Measurements from ENCODE around the gene ERCC1.

Gene ERCC1

DNA sequence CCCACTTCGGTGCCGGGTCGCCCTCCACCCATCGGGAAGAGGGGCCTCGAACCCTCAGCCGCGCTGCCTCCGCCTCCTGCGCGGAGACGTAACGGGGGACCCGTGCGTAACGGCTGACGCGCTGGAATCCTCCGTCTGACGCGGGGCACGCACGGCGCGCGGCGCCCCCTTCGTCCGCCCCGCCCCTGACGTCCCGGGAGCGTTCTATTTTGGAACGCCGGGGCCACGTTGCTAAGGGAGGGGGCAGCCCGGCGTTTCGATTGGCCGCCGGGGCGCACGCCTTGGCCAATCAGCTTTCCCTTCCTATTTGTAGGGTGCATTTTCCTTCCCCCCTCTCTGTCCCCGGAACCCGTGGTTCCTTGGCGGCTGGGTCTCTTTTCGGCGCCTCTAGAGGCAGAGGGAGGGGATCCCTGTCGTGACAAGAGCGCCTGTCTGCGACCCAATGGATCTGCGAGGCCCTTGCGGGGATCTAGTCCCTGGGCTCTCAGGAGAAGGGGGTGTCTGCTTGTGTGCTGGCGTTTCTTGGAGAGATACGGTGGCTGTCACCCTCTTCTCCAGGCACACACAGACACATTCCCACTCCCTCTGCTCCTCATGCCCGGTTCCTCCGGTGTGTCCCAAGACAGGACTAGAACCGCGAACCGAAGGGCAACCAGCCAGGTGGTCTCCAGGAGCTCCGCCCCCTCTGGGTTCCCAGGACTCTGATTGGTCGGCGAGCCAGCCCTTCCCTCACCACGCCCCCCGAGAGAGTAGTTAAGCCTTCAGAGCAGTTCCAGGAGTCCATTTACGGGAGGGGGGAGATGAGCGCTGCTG, 45.6 kb upstream of the ERCC1 start:
- TF ChIP-seq, protein P1, sequence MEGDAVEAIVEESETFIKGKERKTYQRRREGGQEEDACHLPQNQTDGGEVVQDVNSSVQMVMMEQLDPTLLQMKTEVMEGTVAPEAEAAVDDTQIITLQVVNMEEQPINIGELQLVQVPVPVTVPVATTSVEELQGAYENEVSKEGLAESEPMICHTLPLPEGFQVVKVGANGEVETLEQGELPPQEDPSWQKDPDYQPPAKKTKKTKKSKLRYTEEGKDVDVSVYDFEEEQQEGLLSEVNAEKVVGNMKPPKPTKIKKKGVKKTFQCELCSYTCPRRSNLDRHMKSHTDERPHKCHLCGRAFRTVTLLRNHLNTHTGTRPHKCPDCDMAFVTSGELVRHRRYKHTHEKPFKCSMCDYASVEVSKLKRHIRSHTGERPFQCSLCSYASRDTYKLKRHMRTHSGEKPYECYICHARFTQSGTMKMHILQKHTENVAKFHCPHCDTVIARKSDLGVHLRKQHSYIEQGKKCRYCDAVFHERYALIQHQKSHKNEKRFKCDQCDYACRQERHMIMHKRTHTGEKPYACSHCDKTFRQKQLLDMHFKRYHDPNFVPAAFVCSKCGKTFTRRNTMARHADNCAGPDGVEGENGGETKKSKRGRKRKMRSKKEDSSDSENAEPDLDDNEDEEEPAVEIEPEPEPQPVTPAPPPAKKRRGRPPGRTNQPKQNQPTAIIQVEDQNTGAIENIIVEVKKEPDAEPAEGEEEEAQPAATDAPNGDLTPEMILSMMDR (IDR thresholded peaks at IDR 0.05), result no peak

DNA sequence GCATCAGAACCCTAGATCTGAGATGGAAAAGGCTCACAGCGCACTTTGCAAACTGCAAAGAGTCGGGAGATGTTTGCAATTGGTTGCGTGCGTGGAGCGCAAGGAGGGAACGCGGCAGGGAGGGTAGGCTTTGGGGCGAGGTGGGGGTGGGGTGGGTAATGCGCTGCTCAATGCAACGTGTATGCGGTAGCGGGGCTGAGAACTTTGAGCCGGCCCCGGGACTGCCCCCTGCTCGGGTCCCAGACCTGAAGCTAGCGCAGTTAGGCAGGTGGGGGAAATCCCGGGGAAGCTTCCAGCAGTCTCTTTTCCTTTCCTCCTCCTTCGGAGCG, 45.0 kb upstream of the ERCC1 start:
- TF ChIP-seq, protein P1 (IDR thresholded peaks at IDR 0.05), result no peak

DNA sequence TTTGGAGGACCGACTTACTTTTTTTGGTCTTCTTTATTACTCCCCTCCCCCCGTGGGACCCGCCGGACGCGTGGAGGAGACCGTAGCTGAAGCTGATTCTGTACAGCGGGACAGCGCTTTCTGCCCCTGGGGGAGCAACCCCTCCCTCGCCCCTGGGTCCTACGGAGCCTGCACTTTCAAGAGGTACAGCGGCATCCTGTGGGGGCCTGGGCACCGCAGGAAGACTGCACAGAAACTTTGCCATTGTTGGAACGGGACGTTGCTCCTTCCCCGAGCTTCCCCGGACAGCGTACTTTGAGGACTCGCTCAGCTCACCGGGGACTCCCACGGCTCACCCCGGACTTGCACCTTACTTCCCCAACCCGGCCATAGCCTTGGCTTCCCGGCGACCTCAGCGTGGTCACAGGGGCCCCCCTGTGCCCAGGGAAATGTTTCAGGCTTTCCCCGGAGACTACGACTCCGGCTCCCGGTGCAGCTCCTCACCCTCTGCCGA, 44.5 kb upstream of the ERCC1 start:
- TF ChIP-seq, protein P1 (IDR thresholded peaks at IDR 0.05), result no peak

DNA sequence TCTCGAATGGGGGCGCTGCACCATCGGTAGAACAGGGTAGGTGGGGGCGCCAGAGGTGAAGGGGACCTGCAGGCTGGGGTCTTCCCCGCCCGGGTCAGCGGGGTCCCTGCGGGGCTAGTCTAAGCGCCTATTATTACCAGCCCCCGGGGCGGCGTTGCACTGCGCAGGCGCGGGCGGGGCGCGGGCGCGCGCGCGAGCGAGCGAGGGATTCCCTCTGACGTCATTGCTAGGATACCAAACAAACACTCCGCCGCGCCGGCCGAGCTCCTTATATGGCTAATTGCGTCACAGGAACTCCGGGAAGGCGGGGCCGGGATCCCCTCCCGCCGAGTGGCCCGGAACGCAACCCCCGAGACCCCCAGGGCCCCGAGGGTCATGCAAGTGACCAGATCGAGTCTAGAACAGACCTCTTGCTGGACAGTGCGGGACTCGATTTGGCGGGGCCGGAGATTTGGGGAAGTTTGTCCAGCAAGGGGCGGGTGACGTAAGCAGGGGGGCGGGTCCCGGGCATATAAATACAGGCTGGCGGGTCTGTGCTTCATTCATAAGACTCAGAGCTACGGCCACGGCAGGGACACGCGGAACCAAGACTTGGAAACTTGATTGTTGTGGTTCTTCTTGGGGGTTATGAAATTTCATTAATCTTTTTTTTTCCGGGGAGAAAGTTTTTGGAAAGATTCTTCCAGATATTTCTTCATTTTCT, 43.9 kb upstream of the ERCC1 start, which contains the start of gene FOSB:
Gene FOSB, plus strand, starts transcription at position 541 of the 703 bp plus-strand sequence. CDS start 591 bp downstream, outside the sequence.
- TF ChIP-seq, protein P1 (IDR thresholded peaks at IDR 0.05), result no peak

DNA sequence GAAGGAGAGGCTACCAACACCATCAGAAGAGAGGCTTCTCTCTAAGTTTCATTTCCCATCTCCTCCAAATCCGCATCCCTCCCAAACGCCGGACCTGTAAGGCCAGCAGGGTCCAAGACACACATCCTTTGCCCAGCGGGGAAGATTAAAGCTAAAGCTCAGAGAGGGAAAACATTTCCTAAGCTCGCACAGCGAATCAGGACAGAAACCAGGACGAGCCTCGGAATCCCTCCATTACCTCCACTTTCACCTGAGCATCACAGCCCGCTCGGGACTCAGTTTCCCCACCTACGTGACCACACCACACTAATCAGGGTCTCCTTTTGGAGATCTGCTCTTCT, 43.4 kb upstream of the ERCC1 start:
- TF ChIP-seq, protein P1 (IDR thresholded peaks at IDR 0.05), result no peak

DNA sequence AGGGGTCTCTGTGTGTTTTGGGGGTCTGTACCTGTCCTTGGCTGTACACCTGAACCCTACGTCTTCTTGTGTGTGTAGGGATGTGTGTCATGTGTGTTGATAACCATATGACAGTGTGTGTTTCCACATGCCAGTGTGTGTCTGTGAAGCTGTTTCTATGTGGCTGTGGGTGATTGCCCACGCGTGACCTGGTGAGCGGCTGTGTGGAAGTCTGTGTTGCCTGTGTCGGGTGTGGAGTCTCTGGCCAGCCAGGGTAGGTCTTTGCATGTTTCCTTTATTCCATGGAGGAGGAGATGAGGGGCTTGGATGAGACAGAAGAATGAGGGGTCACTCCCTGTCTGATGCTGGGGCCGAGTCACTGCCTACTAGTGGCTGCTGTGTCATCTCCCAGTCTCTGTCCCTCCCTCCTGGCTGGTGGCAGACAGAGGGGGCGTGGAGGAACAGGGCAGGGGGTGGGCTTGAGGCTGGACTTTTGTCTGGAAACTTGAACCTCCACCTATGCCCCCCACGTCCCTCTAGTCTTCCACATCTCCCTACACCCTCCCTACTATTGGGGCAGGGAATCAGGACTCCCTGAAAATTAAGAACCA, 41.2 kb upstream of the ERCC1 start:
- TF ChIP-seq, protein P1 (IDR thresholded peaks at IDR 0.05), result no peak

DNA sequence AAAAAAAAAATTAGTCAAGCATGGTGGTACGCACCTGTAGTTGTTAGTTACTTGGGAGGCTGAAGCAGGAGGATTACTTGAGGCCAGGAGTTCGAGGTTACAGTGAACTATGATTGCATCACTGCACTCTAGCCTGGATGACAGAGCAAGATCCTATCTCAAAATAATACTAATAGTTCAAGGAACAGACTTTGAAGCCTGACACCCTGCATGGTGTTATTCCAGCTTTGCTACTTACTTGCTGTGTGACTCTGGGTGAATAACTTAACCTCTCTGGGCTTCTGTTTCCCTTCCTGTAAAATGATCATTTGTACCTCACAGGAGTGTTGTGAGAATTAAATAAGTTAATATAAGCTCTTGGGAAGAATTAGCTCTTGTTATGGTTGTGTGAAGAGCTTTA, 40.6 kb upstream of the ERCC1 start:
- TF ChIP-seq, protein P1 (IDR thresholded peaks at IDR 0.05), result no peak
